Epithelial cell of alveolus of lung (primary cell): ENCODE data around the gene CNNM3. TPM values are rescaled to one million over a fixed set of nuclear protein-coding genes. Genes with fewer than 3 reads are reported as not detected.

ENCODE experiments used
- total RNA-seq: library from RNA; depleted of rRNA; stranded (reverse); fragments of >200 nt; gene quantifications from 2 replicates; pipeline ENCODE4 v1.2.1, GENCODE V29; 2015

The CNNM3 gene
- total RNA-seq, result 4.3 and 5.0 TPM in 2 replicates

GRCh38 chr2:96816127-96816835 is at the start of gene CNNM3:
TSS of gene CNNM3 (plus strand) at chr2:96816268. CDS start at chr2:96816278, 10 bp downstream.

GRCh38 chr2:96843538-96844268 is 27.6 kb downstream of the CNNM3 start, which contains the start of gene ANKRD23:
TSS of gene ANKRD23 (minus strand) at chr2:96844021. CDS start at chr2:96843992, 29 bp downstream.

DNA sequence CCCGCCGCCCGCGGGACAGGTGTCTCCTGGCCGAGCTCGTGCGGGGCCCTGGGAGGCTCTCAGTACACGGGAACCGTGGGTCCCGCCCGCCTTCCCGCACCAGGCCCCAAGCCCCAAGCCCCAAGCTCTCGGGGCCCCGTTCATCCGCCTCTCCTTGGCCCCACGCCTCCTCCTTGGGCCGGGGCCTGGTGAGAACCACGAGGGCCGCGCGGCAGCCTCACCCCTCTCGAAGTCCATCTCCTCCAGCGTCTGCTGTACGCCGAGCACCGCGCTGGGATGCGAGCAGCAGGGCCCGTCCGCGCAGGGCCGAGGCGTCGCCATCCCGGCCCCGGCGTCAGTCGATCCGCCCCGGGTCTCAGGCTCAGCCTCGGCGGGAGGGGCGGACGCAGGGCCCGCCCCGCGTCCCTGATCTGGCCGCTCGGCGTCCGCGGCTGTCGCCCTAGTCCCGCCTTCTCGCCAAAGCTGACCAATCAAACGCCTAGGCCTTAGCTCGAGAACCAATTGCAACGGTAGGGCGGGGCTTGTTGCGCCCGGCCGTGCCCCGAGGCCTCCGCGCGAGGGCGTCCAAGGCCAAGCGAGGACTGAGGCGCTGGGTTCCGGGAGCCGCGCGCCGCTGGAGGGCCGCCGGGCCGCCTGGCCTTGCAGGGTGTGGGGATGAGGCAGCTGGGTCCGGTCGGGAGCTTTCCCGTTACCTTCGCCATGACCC is 41.8 kb downstream of the CNNM3 start, which contains the start of gene ANKRD39:
Gene ANKRD39, minus strand, starts transcription at position 350 of the 706 bp plus-strand sequence. Its CDS starts 29 bp downstream, at position 321.

GRCh38 chr2:96869822-96870625 is 54.0 kb downstream of the CNNM3 start, which contains the start of gene SEMA4C:
TSS of gene SEMA4C (minus strand) at chr2:96870080. CDS start at chr2:96867886, 2,194 bp downstream.

Other genes with a start within 250 kb of the CNNM3 start
- 26.8 and 34.7 TPM in 2 replicates for gene KANSL3, start 178.0 kb upstream of the CNNM3 start, total RNA-seq
- under 0.01 and 0.16 TPM in 2 replicates for gene FER1L5, start 173.5 kb upstream of the CNNM3 start, total RNA-seq
- gene LMAN2L, start 76.2 kb upstream of the CNNM3 start, total RNA-seq, result 22.0 and 24.7 TPM in 2 replicates
- 6.5 and 7.5 TPM in 2 replicates for gene CNNM4, start 55.4 kb upstream of the CNNM3 start, total RNA-seq
- 1.2 and 1.7 TPM in 2 replicates for gene ANKRD23, start 27.8 kb downstream of the CNNM3 start, total RNA-seq
- gene ANKRD39, start 41.7 kb downstream of the CNNM3 start, total RNA-seq, result 15.9 and 21.7 TPM in 2 replicates
- 26.6 and 49.0 TPM in 2 replicates for gene SEMA4C, start 53.8 kb downstream of the CNNM3 start, total RNA-seq
- not detected in 2 replicates for gene FAM178B, start 170.3 kb downstream of the CNNM3 start, total RNA-seq